Panc1 (cell line): ENCODE measurements around the gene RACK1. TPM values are rescaled to one million over a fixed set of nuclear protein-coding genes. Genes with fewer than 3 reads are reported as not detected.

Experiments used
- microRNA-seq: library from miRNA; unstranded; fragments of <30 nt; microRNA quantifications from one replicate; pipeline ENCODE4 v1.1.0, GENCODE V29; 2020; ENCODE audit not compliant: unreplicated experiment
- total RNA-seq: library from RNA; stranded (reverse); gene quantifications from one replicate; pipeline ENCODE4 v1.2.1, GENCODE V29; 2021; ENCODE audit not compliant: unreplicated experiment

The RACK1 gene
- total RNA-seq, 1 experiment from 2014 or later, result 1,623 TPM

Small RNA genes lying within 50 kb of the gene (microRNA-seq; reads per million reads assigned to microRNA genes)
- gene MIR4638, result not detected

Other genes starting within 250 kb of the RACK1 start
- gene BTNL9, start 203.6 kb downstream of the RACK1 start, total RNA-seq, result 37.5 TPM
- gene OR2V1, start 112.7 kb downstream of the RACK1 start, total RNA-seq, result not detected
- not detected for gene OR2V2, start 96.3 kb downstream of the RACK1 start, total RNA-seq
- gene TRIM7, start 38.7 kb downstream of the RACK1 start, total RNA-seq, result 25.8 TPM
- gene TRIM41, start 20.6 kb downstream of the RACK1 start, total RNA-seq, result 58.3 TPM
- gene TRIM52, start 17.2 kb upstream of the RACK1 start, total RNA-seq, result 9.3 TPM
- not detected for gene OR4F3, start 123.4 kb upstream of the RACK1 start, total RNA-seq